ACC112 (cell line): ENCODE data around the gene IFI35.
"Not testable (repeated sequence)": the region's sequence is repeated elsewhere in the genome, so short reads cannot be mapped to it uniquely, and the experiment has no call there.

Source experiments
- H2AFZ ChIP-seq: fragments of 200-600 bp; sonication (generic); one replicate; pipeline ENCODE4 v1.6.0; 2017; ENCODE audit warnings: antibody characterized with exemption, low read length; ENCODE audit not compliant: unreplicated experiment
- H3K27ac ChIP-seq: fragments of 200-600 bp; sonication (generic); 2 replicates; pipeline ENCODE4 v1.5.1; 2014; ENCODE audit warnings: low read depth, mild to moderate bottlenecking, antibody characterized with exemption, low read length, moderate library complexity
- H3K27me3 ChIP-seq: fragments of 200-600 bp; sonication (generic); 2 replicates; pipeline ENCODE4 v1.6.1; 2014; ENCODE audit warnings: mild to moderate bottlenecking, antibody characterized with exemption, low read length, moderate library complexity, mixed read lengths; ENCODE audit not compliant: insufficient read depth
- H3K36me3 ChIP-seq: fragments of 200-600 bp; sonication (generic); 2 replicates; pipeline ENCODE4 v1.6.1; 2016; ENCODE audit warnings: mild to moderate bottlenecking, antibody characterized with exemption, low read length, moderate library complexity, mixed read lengths; ENCODE audit not compliant: insufficient read depth
- H3K4me1 ChIP-seq: fragments of 200-600 bp; sonication (generic); one replicate; pipeline ENCODE4 v1.6.1; 2016; ENCODE audit warnings: low read length, mixed read lengths; ENCODE audit not compliant: insufficient read depth, unreplicated experiment, control insufficient read depth
- H3K4me3 ChIP-seq: fragments of 200-600 bp; sonication (generic); 2 replicates; pipeline ENCODE4 v1.5.1; 2014; ENCODE audit warnings: mild to moderate bottlenecking, low read depth, low read length
- H3K79me2 ChIP-seq: fragments of 200-600 bp; sonication (generic); one replicate; pipeline ENCODE4 v1.6.0; 2016; ENCODE audit warnings: low read length; ENCODE audit not compliant: control insufficient read depth, unreplicated experiment, insufficient read depth

The IFI35 gene

DNA sequence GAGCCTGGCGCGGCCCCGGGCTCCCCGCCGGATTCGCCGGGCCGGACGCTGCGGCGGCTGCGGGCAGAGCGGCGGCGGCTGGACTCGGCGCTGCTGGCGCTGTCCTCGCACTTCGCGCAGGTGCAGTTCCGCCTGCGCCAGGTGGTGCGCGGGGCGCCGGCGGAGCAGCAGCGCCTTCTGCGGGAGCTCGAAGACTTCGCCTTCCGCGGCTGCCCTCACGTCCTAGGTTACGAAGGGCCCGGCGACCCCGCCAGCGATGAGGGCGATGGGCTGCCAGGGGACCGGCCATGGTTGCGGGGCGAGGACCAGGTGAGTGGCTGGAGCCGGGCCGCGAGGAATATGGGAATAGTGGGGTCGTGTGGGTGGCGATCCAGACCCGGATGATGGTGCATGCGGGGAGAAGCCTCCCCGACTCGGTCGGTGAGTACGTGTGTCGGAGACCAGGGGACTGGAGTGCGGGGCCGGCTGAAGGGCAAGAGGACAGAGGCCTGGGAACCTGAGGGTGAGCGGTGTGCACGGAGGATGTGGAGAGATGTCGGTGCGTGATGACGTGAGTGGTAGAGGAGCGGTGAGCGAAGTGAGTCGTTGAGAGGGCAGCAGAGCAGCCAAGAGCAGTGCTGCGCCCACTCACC lies 25.7 kb upstream of the IFI35 start:
- Histone ChIP-seq H3K4me3 (peak overlapping the region; percentile 100), H3K36me3 (no peaks in the 10 kb centered on the region), H3K79me2 (peaks cover 26% of the 10 kb centered on the region), H3K4me1 (peaks cover 16% of the 10 kb centered on the region), H3K27me3 (no peaks in the 10 kb centered on the region), H2AFZ (peak overlapping the region; percentile 86), H3K27ac (peak overlapping the region; percentile 61)

DNA sequence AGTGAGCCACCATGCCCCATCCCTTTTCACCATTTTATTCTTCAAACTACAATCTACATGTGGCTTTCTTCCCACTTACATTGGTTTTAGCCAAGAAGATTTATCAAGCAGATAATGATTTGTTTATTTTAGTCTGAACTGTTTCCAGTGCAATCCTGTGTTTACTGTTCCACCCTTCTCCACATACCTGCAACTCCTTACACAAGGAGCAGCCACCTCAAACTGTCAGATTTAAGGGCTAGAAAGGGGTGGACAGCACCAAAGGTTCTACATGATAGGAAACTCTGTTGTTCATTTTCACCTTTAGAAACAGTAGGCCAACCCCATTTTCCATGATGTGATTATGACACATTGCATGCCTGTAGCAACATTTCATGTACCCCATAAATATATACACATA lies 24.3 kb upstream of the IFI35 start:
- peaks cover 29% of the 10 kb centered on the region for H3K79me2 ChIP-seq
- no peak overlapping the region; the same call in 1 of the 2 replicates for H3K27ac ChIP-seq
- H3K4me1 ChIP-seq = peaks cover 16% of the 10 kb centered on the region
- H3K27me3 ChIP-seq = no peaks in the 10 kb centered on the region
- H2AFZ ChIP-seq = no peak overlapping the region
- H3K36me3 ChIP-seq = peaks cover 6% of the 10 kb centered on the region; the same call in 1 of the 2 replicates
- H3K4me3 ChIP-seq = peak overlapping the region; percentile 100; the same call in 1 of the 2 replicates

DNA sequence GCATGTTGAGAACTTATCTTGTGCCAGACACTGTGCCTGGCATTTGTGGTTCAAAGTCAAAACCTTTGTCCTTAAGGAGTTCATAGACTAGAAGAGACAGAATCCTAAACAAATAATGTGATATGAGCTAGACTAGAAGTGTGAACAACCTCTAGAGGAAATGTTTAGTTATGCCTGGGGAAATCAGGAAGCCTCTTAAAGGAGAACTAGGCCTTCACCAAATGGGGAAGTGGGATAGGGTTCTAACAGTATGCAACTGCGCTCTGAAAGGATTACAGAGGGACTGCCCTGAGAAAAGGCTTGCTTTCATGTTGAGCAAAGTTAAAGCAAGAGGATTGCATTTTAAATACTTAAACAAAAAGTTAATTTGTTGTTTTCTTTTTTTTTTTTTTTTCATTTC lies 21.4 kb upstream of the IFI35 start:
- Histone ChIP-seq H3K36me3 (peaks cover 20% of the 10 kb centered on the region), H3K4me1 (peaks cover 26% of the 10 kb centered on the region), H3K27me3 (no peaks in the 10 kb centered on the region), H2AFZ (no peak overlapping the region), H3K4me3 (no peak overlapping the region), H3K27ac (no peak overlapping the region), H3K79me2 (peaks cover 29% of the 10 kb centered on the region)

DNA sequence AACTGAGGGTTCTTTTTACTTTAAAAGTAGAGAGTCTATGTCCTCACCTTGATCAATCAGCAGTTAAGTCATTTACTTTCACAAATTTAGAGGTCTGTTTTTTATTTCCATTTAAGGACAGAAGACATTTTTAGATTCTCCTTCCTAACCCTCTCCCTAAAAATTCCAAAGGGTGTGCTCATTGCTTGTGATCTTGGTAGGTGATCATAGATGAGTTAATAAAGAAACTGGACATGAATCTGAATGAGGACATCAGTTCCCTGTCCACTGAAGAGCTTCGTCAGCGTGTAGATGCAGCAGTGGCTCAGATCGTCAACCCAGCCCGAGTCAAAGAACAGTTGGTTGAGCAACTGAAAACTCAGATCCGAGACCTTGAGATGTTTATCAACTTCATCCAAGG lies 17.4 kb upstream of the IFI35 start:
- Histone ChIP-seq H3K27ac (peak overlapping the region; percentile 81), H3K79me2 (peaks cover 7% of the 10 kb centered on the region), H3K4me1 (peaks cover 38% of the 10 kb centered on the region), H3K4me3 (peak overlapping the region; percentile 1; the same call in 1 of the 2 replicates), H3K27me3 (no peaks in the 10 kb centered on the region), H2AFZ (no peak overlapping the region), H3K36me3 (peaks cover 31% of the 10 kb centered on the region)

DNA sequence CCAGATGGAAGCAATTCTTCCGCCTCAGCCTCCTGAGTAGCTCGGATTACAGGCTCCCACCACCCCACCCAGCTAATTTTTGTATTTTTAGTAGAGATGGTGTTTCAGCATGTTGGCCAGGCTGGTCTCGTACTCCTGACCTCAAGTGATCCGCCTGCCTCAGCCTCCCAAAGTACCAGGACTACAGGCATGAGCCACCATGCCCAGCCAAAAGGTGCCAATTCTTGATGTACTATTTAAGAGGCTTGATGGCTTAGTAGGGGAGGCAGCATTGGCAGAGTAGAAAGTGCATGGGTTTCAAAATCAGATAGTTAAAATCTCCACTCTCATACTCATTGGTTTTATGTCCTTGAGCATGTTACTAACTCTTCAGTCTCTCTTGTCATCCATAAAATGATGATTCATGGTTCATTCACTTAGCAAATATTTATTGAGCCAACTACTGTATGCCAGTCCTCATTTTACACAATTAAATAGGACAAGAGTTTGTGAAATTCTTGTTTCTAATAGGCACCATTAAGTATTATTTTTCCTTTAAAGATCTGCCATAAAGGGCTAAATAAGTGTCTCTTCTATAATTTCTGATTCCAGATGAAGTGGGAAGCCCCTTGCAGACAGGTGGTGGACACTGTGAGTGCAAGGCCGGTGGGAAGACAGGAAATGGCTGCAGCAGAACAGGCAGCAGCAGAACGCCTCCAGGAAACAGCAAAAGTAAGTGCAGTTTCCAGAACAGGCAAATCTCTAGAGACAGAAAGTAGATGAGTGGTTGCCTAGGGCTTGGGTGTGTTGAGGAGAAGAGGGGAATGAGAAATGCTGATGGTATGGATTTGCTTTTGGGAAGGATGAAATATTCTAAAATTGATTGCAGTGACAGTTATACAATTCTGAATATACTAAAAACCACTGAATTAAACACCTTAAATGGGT lies 16.6 kb upstream of the IFI35 start:
- Histone ChIP-seq H2AFZ (no peak overlapping the region), H3K4me3 (peak overlapping the region; percentile 1; the same call in 1 of the 2 replicates), H3K27ac (peak overlapping the region; percentile 81), H3K79me2 (peaks cover 7% of the 10 kb centered on the region), H3K27me3 (no peaks in the 10 kb centered on the region), H3K36me3 (peaks cover 31% of the 10 kb centered on the region), H3K4me1 (peaks cover 38% of the 10 kb centered on the region)

DNA sequence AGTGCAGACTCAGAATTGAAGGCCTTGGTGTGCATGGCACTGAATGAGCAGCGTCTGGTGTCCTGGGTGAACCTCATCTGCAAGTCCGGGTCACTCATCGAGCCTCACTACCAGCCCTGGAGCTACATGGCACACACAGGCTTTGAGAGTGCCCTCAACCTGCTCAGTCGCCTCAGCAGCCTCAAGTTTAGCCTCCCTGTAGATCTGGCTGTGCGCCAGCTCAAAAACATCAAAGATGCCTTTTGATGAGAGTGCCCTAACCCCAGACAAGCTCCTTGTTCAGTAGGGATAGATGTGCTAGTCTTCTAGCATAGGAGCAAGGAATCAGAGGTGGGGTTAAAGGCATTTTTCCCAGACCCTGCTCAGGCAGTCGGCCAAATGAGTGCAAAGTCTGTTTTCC lies 15.1 kb upstream of the IFI35 start:
- Histone ChIP-seq H3K27ac (peak overlapping the region; percentile 81), H3K27me3 (no peaks in the 10 kb centered on the region), H3K36me3 (peaks cover 31% of the 10 kb centered on the region), H3K4me1 (peaks cover 34% of the 10 kb centered on the region), H3K79me2 (no peaks in the 10 kb centered on the region), H2AFZ (no peak overlapping the region), H3K4me3 (no peak overlapping the region)

DNA sequence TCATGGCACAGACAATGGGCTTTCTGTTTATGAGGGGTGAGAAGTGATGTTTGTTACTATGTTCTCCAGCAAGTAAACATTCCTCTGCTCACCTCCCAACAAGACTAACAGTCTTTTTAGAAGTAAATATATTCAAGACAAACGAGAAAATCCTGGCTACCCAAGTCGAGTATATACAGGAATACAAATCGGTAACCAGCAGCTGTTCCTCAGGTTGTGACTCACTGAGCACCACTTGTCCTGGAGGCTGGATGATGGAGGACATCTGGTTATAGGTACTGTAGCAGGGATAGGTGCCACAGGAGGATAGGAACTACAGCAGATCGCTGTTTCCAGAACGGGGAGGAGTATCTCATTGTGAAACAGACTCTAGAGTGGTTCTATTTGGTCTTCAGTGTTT lies 13.7 kb upstream of the IFI35 start:
- peaks cover 21% of the 10 kb centered on the region for H3K36me3 ChIP-seq
- peaks cover 40% of the 10 kb centered on the region for H3K4me1 ChIP-seq
- H3K79me2 ChIP-seq = no peaks in the 10 kb centered on the region
- H2AFZ ChIP-seq = no peak overlapping the region
- H3K4me3 ChIP-seq = no peak overlapping the region
- no peak overlapping the region for H3K27ac ChIP-seq
- no peaks in the 10 kb centered on the region for H3K27me3 ChIP-seq

DNA sequence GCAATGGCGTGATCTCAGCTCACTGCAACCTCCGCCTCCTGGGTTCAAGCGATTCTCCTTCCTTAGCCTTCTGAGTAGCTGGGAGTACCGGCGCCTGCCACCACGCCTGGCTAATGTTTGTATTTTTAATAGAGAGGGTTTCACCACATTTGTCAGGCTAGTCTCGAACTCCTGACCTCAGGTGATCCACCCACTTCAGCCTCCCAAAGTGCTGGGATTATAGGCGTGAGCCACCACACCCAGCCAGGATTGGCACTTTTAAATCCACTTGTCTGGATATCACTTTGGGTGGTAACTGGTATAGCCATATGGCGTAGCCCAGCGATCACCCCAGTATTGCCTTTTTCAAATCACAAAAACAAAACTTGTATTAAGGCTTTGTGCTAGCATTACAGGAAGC lies 12.7 kb upstream of the IFI35 start:
- not testable (repeated sequence) for H3K4me3 ChIP-seq, H3K27me3 ChIP-seq, H3K27ac ChIP-seq, H2AFZ ChIP-seq, H3K79me2 ChIP-seq
- Histone ChIP-seq H3K4me1 (peaks cover 35% of the 10 kb centered on the region), H3K36me3 (peaks cover 19% of the 10 kb centered on the region)

DNA sequence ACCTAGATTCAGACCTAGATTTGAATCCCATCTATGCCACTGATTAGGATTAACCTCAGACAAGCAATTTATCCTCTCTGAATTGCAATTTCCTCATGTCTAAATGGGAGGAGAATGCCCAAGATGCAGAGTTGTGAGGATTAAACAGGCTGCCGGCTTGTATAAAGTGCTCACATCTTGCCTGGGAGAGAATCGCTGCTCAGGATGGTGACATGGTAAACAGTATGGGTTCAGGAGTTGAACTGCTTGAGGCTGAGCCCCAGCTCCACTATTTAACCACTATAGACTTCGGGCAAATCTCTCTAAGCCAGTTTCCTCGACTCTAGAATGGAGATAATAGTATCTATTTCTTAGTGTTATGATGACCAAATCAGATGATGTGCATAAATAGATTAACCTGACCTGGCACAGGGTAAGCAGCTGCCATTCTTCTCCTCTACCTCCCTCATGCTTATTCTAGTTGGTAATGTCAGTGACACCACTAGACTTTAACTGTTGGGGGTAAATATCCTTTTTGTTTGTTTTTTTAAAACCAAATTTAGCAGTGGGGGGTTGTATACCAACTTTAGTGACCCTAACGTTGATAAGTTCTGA lies 9.1 kb upstream of the IFI35 start:
- peaks cover 32% of the 10 kb centered on the region for H3K4me1 ChIP-seq
- H3K79me2 ChIP-seq = peaks cover 30% of the 10 kb centered on the region
- peak overlapping the region; percentile 60 for H2AFZ ChIP-seq
- no peaks in the 10 kb centered on the region for H3K27me3 ChIP-seq
- H3K36me3 ChIP-seq = peaks cover 19% of the 10 kb centered on the region
- H3K27ac ChIP-seq = peak overlapping the region; percentile 30
- peak overlapping the region; percentile 54 for H3K4me3 ChIP-seq

DNA sequence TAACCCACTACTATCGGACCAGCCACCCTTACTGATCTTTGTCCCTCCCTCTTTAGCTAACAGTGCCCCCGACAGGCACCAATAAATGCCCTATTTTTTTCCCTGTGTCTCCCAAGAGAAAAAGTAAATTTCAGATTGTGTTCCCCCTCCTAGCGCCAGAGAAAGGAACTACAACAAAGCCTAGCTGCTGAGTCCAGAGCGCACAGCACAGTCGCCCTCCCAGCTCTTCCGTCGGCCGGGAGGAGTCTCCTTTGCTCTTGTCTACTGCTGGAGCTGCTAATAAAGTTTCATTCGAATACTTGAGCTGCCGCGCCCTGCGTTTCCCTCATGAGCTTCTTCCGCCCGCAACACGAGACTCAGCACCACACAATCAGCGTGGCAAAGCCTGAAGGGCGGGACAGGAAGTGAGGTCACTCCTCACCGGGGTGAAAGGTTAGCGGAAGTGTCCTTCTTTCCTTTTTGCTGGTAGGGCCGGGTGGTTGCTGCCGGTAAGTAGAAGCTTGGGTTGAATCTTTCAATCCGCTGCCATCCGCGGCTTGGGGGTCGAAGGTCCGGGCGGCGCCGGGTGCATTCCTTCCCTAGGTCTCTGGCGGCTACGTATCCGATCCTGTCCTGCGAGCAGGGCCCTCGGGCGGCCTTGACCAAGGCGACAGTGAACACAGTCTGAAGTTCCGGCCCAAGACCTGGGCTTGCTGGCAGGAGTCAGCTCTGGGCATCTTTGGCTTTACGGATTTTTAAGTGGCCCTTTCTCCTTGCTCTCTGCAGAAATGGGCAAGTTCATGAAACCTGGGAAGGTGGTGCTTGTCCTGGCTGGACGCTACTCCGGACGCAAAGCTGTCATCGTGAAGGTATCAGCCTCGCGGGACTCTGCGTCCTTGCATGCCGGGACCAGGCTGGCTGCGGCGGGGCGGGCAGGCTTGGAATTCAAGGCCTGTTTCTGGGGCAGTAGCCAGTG lies 8.3 kb upstream of the IFI35 start, which contains the start of gene RPL27:
Gene RPL27 (plus strand): TSS at position 436 of the 955 bp plus-strand sequence. CDS start 332 bp downstream, at position 768.
- peaks cover 21% of the 10 kb centered on the region for H3K36me3 ChIP-seq

More for the DNA sequence above, 8.3 kb upstream of the IFI35 start, which contains the start of gene RPL27:
- Histone ChIP-seq H2AFZ (peak within 1 kb of the TSS; percentile 60), H3K27me3 (no peaks in the 10 kb centered on the region), H3K79me2 (peaks cover 31% of the 10 kb centered on the region), H3K27ac (peak within 1 kb of the TSS; percentile 85), H3K4me3 (peak within 1 kb of the TSS; percentile 98), H3K4me1 (peaks cover 35% of the 10 kb centered on the region)
